ENCODE measurements around the gene UTP25. TPM values are rescaled to one million over a fixed set of nuclear protein-coding genes. Genes with fewer than 3 reads are reported as not detected.
"Not testable (repeated sequence)": the region's sequence is repeated elsewhere in the genome, so short reads cannot be mapped to it uniquely, and the experiment has no call there.

Gene UTP25
- total and polyA plus RNA-seq, 3 experiments from 2014 or later, result 4.9 to 15.2 (median 14.9) TPM

GRCh38 chr1:209898851-209899250 lies 71.1 kb downstream of the UTP25 start:
- H3K27ac ChIP-seq (ENCODE audit: low read depth, low read length); H3K4me3 ChIP-seq (ENCODE audit: low read length); CTCF ChIA-PET; H3K4me3 Mint-ChIP-seq; H3K9me3 Mint-ChIP-seq; DNase-seq; H3K36me3 Mint-ChIP-seq; H3K4me1 Mint-ChIP-seq; POLR2A ChIA-PET; H3K9me3 ChIP-seq (ENCODE audit: low read length); H3K36me3 ChIP-seq (ENCODE audit: insufficient read depth, low read length); H3K27me3 ChIP-seq (ENCODE audit: insufficient read depth, low read length, poor library complexity, severe bottlenecking); H3K4me1 ChIP-seq (ENCODE audit: insufficient read depth, low read length); H3K27ac Mint-ChIP-seq: not testable (repeated sequence)
- H3K27me3 Mint-ChIP-seq, result peaks cover 6 to 30% of the 10 kb centered on the region in 2 donors

GRCh38 chr1:209899948-209900347 lies 72.2 kb downstream of the UTP25 start:
- no peaks in the 10 kb centered on the region for H3K4me1 Mint-ChIP-seq
- ChIA-PET POLR2A (no interaction called here), CTCF (interaction anchor here (1.0 kb wide), 1 partner anchor 17 kb away, joined by 3 read pairs; no protein-coding TSS in a partner anchor)
- no peak overlapping the region for H3K4me3 ChIP-seq (ENCODE audit: low read length)
- no peak overlapping the region for H3K27ac ChIP-seq (ENCODE audit: low read depth, low read length)
- peaks cover 6 to 23% of the 10 kb centered on the region in 2 donors for H3K27me3 Mint-ChIP-seq
- H3K4me1 ChIP-seq (ENCODE audit: insufficient read depth, low read length), result no peaks in the 10 kb centered on the region
- H3K9me3 ChIP-seq (ENCODE audit: low read length), result no peaks in the 10 kb centered on the region
- no peak overlapping the region for H3K4me3 Mint-ChIP-seq
- no peaks in the 10 kb centered on the region for H3K9me3 Mint-ChIP-seq
- DNase-seq, result no peak
- H3K36me3 Mint-ChIP-seq, result no peaks in the 10 kb centered on the region
- H3K27ac Mint-ChIP-seq, result no peak overlapping the region
- H3K36me3 ChIP-seq (ENCODE audit: insufficient read depth, low read length), result no peaks in the 10 kb centered on the region
- no peaks in the 10 kb centered on the region for H3K27me3 ChIP-seq (ENCODE audit: insufficient read depth, low read length, poor library complexity, severe bottlenecking)

- Histone ChIP-seq H3K4me3 (ENCODE audit: low read length) (no peak overlapping the region), H3K27ac (ENCODE audit: low read depth, low read length) (no peak overlapping the region), H3K9me3 (ENCODE audit: low read length) (no peaks in the 10 kb centered on the region), H3K27me3 (ENCODE audit: insufficient read depth, low read length, poor library complexity, severe bottlenecking) (no peaks in the 10 kb centered on the region), H3K36me3 (ENCODE audit: insufficient read depth, low read length) (no peaks in the 10 kb centered on the region), H3K4me1 (ENCODE audit: insufficient read depth, low read length) (no peaks in the 10 kb centered on the region)
- no peaks in the 10 kb centered on the region for H3K36me3 Mint-ChIP-seq
- peaks cover 0 to 2% (median 0%) of the 10 kb centered on the region in 5 donors for H3K9me3 Mint-ChIP-seq
- ChIA-PET POLR2A (no interaction called here), CTCF (no interaction called here)
- H3K27ac Mint-ChIP-seq, result no peak overlapping the region
- H3K4me3 Mint-ChIP-seq, result no peak overlapping the region
- DNase-seq, result no peak
- H3K4me1 Mint-ChIP-seq, result no peaks in the 10 kb centered on the region
- peaks cover 4 to 20% of the 10 kb centered on the region in 2 donors for H3K27me3 Mint-ChIP-seq
These were observed 73.0 kb downstream of the UTP25 start for GRCh38 chr1:209900734-209901133.

DNA sequence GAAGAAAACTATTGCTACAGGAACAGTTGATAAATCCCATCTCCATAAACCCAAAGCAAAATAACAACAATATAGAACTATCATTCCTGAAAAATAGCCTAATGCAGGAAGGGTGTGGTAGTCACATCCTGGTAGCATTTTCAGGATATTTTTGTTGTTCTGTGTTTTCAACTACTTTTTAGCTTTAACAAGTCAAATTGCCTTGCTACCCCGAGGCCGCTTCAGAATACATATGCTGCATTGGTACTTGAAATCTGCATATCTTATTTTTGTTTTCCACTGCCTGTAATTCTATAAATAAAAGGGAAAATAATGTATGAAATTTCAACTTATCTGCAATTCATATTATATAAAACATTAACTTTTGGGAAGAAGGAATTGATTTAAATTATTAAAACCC lies 73.4 kb downstream of the UTP25 start:
- POLR2A ChIA-PET, result no interaction called here
- Histone ChIP-seq H3K4me1 (ENCODE audit: insufficient read depth, low read length) (no peaks in the 10 kb centered on the region), H3K9me3 (ENCODE audit: low read length) (no peaks in the 10 kb centered on the region), H3K27me3 (ENCODE audit: insufficient read depth, low read length, poor library complexity, severe bottlenecking) (no peaks in the 10 kb centered on the region), H3K36me3 (ENCODE audit: insufficient read depth, low read length) (no peaks in the 10 kb centered on the region), H3K4me3 (ENCODE audit: low read length) (no peak overlapping the region), H3K27ac (ENCODE audit: low read depth, low read length) (no peak overlapping the region)
- H3K4me3 Mint-ChIP-seq, result no peak overlapping the region
- DNase-seq, result no peak
- peaks cover 3 to 15% of the 10 kb centered on the region in 2 donors for H3K27me3 Mint-ChIP-seq
- no peaks in the 10 kb centered on the region for H3K4me1 Mint-ChIP-seq
- H3K9me3 Mint-ChIP-seq, result peaks cover 0 to 2% (median 0%) of the 10 kb centered on the region in 5 donors
- no peak overlapping the region for H3K27ac Mint-ChIP-seq
- H3K36me3 Mint-ChIP-seq, result no peaks in the 10 kb centered on the region
- CTCF ChIA-PET, result no interaction called here

- H3K4me3 ChIP-seq (ENCODE audit: low read length); H3K4me1 ChIP-seq (ENCODE audit: insufficient read depth, low read length); H3K27me3 Mint-ChIP-seq; POLR2A ChIA-PET; H3K4me3 Mint-ChIP-seq; H3K36me3 ChIP-seq (ENCODE audit: insufficient read depth, low read length); DNase-seq; CTCF ChIA-PET; H3K36me3 Mint-ChIP-seq; H3K9me3 Mint-ChIP-seq; H3K27me3 ChIP-seq (ENCODE audit: insufficient read depth, low read length, poor library complexity, severe bottlenecking); H3K27ac ChIP-seq (ENCODE audit: low read depth, low read length); H3K9me3 ChIP-seq (ENCODE audit: low read length); H3K27ac Mint-ChIP-seq; H3K4me1 Mint-ChIP-seq: not testable (repeated sequence)
These were observed 77.0 kb downstream of the UTP25 start for GRCh38 chr1:209904774-209905173.

Other genes with a start within 250 kb of the UTP25 start
- not detected for gene CAMK1G, start 244.3 kb upstream of the UTP25 start, total RNA-seq
- gene CAMK1G, start 244.3 kb upstream of the UTP25 start, polyA plus RNA-seq, result not detected
- 1 to 10 TPM in 1 of 2 experiments, under 1 TPM in 1; 0.92 to 1.3 TPM for gene LAMB3, start 175.5 kb upstream of the UTP25 start, total RNA-seq
- gene LAMB3, start 175.5 kb upstream of the UTP25 start, polyA plus RNA-seq, result 0.28 TPM
- 1 to 10 TPM; 3.8 to 4.5 TPM for gene G0S2, start 152.6 kb upstream of the UTP25 start, total RNA-seq
- gene G0S2, start 152.6 kb upstream of the UTP25 start, polyA plus RNA-seq, result not detected
- gene HSD11B1, start 123.1 kb upstream of the UTP25 start, total RNA-seq, result under 1 TPM; 0.59 to 0.80 TPM
- 0.30 TPM for gene HSD11B1, start 123.1 kb upstream of the UTP25 start, polyA plus RNA-seq
- gene TRAF3IP3, start 71.9 kb upstream of the UTP25 start, total RNA-seq, result 100 to 1,000 TPM; 193 to 209 TPM
- gene TRAF3IP3, start 71.9 kb upstream of the UTP25 start, polyA plus RNA-seq, result 414 TPM
- gene C1orf74, start 43.4 kb upstream of the UTP25 start, total RNA-seq, result 1 to 10 TPM; 2.2 TPM
- 0.35 TPM for gene C1orf74, start 43.4 kb upstream of the UTP25 start, polyA plus RNA-seq
- 1 to 10 TPM; 1.2 TPM for gene IRF6, start 21.8 kb upstream of the UTP25 start, total RNA-seq
- gene IRF6, start 21.8 kb upstream of the UTP25 start, polyA plus RNA-seq, result 1.0 TPM
- gene SYT14, start 110.2 kb downstream of the UTP25 start, total RNA-seq, result not detected
- gene SYT14, start 110.2 kb downstream of the UTP25 start, polyA plus RNA-seq, result not detected